GM19351 (cell line): ENCODE measurements around the gene WDR83.
"Not testable (repeated sequence)": the region's sequence is repeated elsewhere in the genome, so short reads cannot be mapped to it uniquely, and the experiment has no call there.

Source experiments
- ATAC-seq: cut with Tn5 transposase; IDR thresholded peaks from one replicate; pipeline ENCODE4 v1.9.1; 2021; ENCODE audit warnings: mild to moderate bottlenecking, moderate library complexity; ENCODE audit not compliant: unreplicated experiment

The WDR83 gene

DNA sequence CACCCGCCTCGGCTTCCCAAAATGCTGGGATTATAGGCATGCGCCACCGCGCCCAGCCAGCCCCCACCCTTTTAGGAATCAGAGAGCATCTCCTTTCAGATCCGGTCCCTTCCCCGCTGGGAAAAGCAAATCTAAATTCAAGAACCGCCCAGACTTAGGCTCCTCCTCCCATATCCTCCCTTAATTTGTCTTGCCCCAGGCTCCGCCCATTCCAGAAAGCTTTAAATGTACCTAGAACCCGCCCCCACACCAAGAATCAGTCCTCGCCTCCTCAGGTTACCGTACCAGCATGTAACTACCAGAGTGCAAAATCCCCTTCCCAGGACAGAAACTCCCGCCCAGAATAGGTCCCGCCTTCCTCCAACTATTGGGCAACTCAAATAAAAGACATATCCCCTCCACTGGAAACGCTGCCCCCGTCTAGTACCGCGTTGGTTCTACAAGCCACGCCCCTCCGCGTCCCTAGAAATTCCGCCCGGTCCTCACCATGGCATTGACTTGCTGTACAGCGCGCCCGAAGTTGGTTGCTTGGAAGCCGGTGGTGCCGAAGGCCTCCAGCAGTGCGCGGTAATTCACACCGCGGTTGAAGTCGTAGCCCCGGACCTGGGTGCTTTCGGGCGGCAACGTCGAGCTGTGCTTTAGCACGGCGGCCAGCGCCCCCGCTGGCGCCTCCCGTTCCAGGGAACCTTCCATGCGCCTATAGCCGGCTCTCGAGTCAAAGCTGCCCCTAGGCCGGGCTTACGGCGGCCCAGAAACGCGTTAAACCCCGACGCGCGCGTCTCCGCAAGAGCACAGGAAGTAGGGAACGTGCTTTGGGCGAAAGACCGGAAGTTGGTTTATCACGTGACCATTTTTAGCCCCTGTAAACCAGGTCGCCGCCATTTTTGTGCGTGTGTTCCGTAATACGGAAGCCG, 14.7 kb downstream of the WDR83 start, which contains the start of gene DHPS:
Gene DHPS, minus strand, starts transcription at position 807 of the 914 bp plus-strand sequence. Its CDS starts 114 bp downstream, at position 693.
- ATAC-seq: peak; percentile 66

DNA sequence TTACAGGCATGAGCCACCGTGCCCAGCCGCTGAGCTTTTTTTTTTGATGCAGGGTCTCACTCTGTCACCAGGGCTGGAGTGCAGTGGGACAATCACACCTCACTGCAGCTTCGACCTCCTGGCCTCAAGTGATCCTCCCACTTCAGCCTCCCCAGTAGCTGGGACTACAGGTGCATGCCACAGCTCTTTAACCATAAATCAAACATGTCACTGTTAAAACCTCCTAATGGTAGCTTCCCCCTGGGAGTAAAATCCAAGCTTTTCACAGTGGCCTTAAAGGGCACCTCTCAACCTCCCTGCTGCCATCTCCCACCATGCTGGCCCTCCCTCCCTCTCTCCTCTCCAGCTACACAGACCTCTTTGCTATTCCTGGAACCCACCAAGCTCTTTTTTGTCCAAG, 19.2 kb downstream of the WDR83 start:
- no peak for ATAC-seq

DNA sequence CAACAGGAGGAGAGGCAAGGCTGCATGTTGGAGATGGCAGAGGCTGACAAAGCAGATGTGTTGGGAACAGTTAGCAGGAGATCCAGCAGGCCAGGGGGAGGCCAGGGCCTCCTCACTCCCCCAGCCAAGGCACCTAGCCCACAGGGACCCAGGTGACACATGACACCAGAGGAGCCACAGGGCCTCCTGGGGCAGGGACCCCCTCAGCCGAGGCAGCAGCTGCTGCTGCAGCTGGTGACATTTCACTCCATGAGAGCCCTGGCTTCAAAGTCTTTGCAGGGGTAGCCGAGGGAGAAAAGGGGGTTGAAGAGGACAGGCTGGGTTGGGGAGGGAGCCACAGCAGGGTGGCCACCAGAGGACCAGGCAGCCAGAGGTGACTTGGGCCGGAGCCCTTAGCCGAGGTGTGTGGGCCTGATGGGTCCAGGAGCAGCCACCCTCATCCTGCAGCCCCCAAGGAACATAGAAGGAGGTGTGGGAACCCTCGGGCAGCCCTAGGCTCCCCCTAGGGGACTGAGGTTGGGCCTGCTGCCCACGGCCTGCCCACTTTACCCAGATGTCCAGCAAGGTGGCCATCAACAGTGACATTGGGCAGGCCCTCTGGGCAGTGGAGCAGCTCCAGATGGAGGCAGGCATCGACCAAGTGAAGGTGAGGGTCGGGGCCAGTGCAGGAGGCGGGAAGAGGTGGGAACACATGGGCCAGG, 21.0 kb downstream of the WDR83 start, which contains the start of gene GNG14:
Gene GNG14, plus strand, starts transcription at position 503 of the 701 bp plus-strand sequence. Its CDS starts 51 bp downstream, at position 554.
- no peak for ATAC-seq

DNA sequence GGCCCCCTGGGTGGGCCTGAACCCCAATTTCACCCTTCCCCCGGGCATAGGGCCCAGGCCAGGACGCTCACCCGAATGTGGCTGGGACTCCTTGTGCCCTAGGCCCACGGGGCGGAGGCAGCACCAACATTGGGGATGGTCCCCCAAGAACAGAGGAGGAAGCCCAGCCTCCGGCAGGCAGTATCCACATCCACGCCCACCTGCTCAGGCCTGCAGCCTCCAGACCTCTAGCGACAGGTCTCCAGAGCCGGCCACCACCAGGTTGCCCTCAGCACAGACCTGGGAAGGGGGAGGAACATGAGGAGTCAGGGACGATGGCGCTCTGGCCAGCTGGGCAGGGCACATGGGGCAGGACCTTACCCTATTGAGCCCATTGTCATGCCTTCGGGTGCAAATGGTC, 22.4 kb downstream of the WDR83 start:
- no peak for ATAC-seq

DNA sequence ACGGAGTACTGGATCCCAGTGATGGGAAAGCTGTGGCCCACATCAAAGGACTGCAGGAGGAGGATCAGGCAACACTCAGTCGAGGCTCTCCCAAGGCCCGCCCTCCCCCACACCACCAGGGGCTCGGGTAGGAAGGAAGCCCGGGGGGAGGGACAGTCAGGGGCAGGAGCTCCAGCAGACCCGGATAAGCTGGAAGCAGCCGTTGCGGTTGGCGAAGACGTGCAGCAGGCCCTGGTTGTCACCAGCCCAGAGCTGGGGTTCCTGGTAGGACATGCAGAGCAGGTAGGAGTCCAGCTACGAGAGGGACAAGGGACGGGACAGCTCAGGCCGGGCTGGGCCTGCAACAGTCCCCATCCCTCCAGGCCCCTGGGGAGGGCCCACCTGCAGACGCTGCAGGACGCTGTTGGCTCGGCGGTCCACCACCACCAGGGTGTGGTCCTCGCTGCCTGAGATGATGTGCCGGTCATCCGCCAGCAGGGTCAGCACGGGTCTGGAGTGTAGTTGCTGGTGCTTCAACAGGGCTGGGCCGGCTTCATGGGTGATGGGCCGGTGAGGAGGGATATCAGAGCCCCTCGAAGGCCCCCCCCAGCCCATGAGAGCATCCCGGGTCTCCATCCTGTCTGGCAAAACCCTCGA, 23.1 kb downstream of the WDR83 start:
- no peak for ATAC-seq

DNA sequence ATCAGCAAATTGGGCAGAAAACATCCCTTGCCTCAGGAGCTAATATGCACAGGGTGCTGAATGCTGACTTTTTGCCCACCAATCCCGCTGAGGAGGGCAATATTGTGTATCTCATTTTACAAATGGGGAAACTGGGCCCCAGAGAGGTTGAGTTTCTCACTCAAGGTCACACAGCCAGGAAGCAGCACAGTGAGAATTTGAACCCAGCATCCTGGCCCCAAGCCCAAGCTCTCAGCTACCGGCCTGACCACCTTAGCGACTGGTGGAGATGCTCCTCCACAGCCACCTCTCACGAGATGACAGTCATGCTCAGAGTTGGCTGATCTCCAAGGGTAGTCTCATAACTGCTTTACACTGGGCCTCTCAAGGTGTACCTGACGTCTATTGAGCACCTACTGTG, 26.4 kb downstream of the WDR83 start:
- ATAC-seq: no peak

DNA sequence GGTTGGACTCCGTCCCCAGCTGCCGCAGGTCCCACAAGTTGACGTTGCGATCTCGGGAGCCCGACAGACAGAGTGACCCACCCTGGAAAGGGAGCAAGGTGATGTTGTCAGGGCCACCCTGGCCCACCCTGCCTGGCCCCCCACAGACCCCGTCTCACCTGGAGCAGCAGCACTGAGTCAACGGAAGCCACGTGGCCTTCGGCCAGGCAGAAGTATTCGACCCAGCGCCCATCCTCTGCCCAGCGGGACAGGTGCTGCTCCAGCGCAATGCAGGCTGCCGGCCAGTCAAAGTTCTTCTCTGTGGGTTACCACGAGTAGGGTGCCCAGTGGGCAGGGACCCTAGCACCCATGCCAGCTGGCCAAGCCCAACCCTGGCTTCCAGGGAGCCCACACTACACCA, 28.0 kb downstream of the WDR83 start:
- ATAC-seq: no peak

DNA sequence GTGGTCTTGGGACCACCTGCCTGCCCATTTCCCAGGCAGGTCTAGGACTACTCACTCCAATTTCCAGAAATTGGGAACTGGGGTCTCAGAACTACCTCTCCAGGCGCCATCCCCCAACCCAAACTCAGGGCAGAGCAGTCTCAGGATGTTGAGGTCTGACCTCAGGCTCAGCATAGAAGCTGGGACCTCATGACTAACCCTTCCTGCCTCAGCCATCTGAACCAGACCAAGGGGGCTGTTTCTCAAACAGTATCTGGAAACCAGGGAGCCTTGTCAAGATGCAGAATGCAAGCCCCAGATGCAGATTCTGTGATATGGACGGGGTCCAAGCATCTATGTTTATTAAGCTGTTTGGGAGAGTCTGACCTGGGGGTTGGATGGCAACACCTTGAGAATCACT, 28.5 kb downstream of the WDR83 start:
- no peak for ATAC-seq

DNA sequence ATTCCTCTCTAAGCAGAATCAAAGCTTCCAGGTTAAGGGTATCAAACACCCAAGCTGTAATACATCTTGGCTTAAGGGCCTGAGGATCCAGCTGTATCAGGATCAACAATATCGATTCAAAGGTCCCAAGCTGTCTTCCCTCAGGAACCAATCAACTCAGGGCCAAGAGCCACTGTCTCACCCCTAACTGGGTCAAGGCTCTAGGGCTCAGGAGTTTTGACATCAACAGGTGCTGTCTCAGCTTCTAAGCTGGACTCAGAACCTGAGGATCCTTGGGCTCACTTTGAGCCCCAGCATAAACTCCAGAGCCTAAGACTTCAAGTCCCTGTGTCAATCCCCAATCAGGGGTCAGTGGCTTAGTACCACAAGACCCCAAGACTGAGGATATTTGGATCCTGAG, 28.9 kb downstream of the WDR83 start:
- no peak for ATAC-seq

DNA sequence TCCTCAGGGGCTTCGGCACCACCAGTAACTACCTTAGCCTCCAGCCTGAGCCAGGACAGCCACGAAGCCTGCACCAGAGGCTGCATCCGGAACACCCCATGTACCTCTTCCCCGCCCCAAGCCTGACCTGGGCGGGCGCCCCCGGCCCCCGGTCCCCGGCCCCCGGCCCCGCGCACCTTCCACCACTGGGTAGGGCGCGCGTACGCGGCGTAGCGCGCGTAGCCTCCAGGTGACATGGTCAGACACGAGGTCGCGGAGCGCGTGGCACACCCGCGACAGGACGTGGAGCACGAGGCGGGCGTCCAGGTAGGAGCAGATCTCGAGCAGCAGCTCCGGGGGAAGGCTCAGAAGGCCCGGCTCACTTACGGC, 29.4 kb downstream of the WDR83 start:
- peak; percentile 7 for ATAC-seq

DNA sequence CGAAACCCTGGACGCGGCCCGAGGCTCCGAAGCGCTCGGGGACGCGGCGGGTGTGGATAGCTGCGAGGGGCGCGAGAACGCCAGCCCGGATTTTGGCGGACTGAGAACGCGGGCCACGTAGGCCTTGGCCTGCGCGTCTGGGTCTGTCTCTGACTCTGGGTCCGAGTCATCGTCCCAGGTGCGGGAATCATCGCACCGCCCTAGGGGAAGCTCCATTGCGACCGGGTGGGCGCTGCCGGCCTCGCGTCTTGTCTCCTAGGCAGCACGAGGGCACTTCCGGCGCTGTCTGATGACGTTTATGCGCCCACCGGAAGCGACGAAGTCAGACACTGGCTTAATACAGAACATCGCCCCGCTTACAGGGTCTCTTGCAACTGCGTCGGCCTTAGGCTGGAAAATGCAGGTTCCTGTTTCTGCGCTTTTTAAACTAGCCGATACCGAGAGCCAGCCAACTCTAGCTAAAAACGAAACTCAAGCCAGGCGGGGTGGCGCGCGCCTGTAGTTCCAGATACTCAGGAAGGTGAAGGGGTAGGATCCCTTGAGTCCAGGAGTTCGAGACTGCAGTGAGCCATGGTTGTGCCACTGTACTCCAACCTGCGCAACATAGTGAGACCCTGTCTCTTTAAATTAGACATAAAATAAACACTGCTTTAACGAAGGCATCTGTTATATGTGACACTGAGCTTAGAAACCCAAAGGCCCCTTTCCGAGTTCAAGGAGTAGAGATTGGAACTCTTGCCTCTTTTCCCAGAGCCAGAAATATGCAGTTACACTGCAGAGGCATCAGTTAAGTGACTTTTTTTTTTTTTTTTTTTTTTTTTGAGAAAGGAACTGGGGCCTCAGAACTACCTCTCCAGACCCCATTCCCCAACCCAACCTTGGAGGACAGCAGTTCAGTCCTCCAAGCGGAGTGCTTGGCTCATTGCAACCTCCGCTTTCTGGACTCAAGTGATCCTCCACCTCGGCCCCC, 30.0 kb downstream of the WDR83 start, which contains the start of gene FBXW9:
Gene FBXW9, minus strand, starts transcription at position 266 of the 970 bp plus-strand sequence. Its CDS starts 50 bp downstream, at position 216.
- ATAC-seq: peak; percentile 70

DNA sequence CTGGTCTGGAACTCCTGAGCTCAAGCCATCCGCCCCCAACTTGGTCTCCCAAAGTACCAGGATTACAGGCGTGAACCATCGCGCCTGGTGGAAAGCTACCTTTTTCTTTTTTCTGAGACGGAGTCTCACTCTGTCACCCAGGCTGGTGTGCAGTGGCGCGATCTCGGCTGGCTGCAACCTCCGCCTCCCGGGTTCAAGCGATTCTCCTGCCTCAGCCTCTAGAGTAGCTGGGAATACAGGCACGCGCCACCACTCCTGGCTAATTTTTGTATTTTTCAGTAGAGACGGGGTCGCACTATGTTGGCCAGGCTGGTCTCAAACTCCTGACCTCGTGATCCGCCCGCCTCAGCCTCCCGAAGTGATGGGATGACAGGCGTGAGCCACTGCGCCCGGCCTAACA, 30.8 kb downstream of the WDR83 start:
- not testable (repeated sequence) for ATAC-seq

DNA sequence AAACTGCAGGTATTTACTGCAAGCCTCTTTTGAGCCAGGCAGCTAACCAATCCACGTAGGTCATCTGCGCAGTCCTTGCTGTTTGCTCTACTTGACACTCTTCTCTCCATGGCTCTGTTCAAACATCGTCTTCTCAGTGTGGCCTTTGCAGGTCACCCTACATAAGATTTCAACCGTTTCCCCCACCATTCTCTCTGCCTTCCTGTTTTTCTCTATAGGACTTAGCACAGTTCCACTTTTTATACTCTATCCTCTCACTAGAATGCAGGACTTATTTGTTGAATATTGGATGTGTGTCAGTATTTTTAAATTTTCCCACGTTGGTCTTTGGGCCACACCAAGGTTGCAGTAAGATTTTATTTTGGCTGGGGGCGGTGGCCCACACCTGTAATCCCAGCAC, 31.5 kb downstream of the WDR83 start:
- ATAC-seq: no peak

DNA sequence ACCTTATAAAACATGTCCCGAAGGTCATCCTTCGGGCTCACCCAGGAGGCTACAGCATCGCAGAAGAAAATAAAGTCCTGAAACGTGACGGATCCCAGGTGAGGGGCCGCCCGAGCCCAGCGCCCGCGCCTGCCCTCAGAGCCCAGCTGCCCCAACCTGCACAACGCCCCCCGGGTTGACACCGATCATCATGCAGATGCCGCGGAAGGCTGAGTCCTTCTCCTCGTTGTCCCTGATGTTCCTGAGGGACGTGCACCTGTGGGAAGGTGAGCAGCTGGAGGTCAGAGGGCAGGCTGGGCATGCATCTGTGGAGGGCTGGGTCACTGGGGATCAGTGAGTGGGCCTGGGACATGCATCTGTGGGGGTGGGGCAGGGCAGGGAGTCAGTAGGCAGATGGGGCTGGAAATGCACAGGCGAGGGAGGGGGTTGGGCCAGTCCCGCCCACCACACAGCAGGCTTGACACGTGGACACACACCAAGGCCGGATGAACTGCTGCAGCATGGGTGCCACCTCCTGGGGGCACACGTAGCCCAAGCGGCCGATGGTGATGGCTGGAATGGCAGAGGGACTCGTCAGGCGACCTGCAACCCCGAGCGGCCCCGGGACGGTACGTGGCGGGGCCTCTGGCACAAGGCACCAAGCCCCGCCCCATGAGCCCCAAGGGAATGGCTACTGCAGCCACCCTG, 35.1 kb downstream of the WDR83 start:
- no peak for ATAC-seq

DNA sequence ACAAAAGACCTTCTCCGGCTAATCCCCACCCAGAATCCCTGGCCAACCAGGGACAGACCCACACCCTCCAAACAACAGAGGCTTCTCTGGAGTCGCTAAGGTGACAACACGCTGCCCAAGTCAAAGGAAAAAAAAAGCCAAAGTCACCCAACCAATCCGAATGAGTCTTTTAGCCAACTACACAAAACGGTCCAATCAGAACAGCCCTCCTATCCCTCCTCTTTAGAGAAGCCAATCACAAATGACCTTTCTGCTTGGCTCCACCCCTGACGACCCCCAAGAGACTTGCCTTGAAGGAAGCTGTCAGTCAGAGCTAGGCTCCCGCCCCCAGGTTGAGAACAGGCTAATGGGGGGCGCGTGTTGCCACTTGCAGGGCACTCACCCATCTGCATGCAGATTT, 36.4 kb downstream of the WDR83 start:
- ATAC-seq: no peak

DNA sequence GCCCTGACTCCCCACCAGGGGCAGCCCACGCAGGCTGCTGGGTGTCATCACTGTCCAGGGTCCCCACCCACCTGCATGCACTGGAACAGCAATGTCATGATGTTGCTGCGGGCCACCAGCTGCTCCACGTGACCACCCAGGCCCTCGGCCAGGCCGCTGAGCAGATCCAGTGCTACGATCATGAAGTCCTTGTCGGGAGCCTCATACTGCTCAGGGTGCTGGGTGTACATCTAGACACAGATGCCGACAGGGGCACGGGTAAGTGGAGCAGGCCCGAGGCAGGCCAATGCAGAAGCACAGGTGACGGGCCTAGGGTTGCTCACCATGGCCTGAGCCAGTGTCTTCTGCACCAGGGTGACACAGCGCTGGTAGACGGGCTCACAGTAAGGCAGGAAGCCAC, 38.6 kb downstream of the WDR83 start:
- ATAC-seq: no peak

DNA sequence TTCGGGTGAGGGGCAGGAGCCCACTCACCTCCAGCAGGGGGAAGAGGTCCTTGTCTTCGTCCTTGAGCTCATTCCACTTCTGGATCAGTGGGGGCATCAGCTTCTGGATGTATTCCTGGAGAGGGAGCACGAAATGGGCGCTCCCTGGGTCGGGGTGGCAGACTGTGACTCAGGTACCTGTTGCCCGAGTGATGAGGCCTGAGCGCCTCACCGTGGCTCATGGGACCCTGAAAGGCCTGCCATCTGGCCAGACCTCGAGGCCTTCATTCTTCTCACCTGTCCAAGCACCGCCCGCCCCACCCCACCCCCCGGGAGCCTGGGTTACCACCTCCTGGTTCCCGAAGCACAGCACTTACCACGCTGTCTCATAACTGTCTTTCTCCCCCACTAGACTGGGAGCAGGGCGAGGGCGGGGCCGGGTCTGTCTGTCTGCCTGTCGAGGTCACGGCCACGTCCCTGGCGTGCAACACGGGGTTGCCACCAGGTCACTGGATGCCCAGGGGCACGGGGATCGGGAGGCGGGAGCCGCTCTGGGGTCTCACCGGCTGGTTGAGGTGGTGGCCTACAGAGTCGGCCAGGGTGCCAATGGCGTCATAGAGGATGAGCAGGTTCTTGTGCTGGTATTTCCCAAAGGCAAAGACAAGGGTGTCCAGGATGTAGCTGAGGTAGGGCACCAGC, 39.2 kb downstream of the WDR83 start:
- ATAC-seq: no peak

DNA sequence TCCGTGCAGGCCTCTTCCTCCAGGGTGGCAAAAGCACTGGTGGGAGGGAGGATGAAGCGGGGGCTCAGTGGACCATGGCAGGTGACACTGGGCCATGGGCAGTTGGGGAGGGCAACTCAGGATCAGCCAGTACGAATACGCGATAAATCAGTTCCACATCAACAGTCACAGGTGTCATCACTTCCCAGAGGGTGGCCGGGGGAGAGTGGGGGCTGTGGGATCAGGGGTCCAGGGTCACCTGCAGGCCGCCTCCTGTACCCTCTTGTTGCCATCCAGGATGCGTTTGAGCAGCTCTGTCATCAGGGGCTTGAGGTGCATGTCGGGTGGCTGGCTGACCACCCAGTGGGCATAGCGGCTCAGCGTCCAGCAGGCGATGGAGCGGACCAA, 39.7 kb downstream of the WDR83 start:
- no peak for ATAC-seq

DNA sequence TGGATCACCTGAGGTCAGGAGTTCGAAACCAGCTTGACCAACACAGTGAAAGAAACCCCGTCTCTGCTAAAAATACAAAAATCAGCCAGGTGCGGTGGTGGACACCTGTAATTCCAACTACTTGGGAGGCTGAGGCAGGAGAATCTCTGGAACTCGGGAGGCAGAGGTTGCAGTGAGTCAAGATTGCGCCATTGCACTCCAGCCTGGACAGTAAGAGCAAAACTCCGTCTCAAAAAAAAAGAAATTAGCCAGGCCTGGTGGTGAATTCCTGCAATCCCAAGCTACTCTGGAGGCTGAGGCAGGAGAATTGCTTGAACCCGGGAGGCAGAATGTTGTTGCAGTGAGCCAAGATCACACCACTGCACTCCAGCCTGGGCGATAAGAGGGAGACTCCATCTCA, 42.0 kb downstream of the WDR83 start:
- no peak for ATAC-seq
